ENCODE measurements around the gene MAP2. TPM values are rescaled to one million over a fixed set of nuclear protein-coding genes. Genes with fewer than 3 reads are reported as not detected.

Gene MAP2
- total and polyA plus RNA-seq, 4 donors = 0.70 to 4.2 (median 1.9) TPM

DNA sequence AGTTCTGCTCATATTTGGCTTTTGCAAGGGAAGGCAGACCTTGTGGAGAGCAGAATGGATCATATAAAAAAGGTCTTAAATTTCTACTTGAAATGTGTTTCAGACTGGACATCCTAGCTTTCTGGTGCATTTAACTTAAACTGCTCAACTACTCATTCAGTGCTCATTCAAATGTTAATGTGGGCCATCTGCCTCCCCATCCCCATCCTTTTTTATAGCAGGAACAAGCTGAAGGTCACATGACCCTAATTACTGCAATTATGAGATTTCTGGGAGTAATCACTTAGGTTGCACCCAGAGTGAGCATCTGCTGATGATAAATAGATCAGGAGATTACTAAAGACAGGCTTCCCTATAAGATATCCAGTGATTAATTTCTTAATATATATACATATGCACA lies 96.1 kb downstream of the MAP2 start:
- H3K27ac ChIP-seq (ENCODE audit: low read depth in 1 of 2, low read length in 2 of 2) = no peak overlapping the region
- no peaks in the 10 kb centered on the region for H3K36me3 ChIP-seq (ENCODE audit: control insufficient read depth in 4 of 4, insufficient read depth in 3 of 4, low read depth in 1 of 4, low read length in 3 of 4)
- TF ChIP-seq GABPA (IDR thresholded peaks at IDR 0.05 in 1 of 2, conservative IDR thresholded peaks at IDR 0.05 in 1 of 2) (no peak), EGR1 (IDR thresholded peaks at IDR 0.05; ENCODE audit: low read depth in 2 of 2) (no peak), HNF4A (conservative IDR thresholded peaks at IDR 0.05) (no peak), RAD21 (IDR thresholded peaks at IDR 0.05) (no peak), JUND (IDR thresholded peaks at IDR 0.05) (no peak), SP1 (IDR thresholded peaks at IDR 0.05) (no peak), HNF4G (IDR thresholded peaks at IDR 0.05) (no peak), RXRA (IDR thresholded peaks at IDR 0.05) (no peak), FOXA2 (IDR thresholded peaks at IDR 0.05) (no peak), FOXA1 (IDR thresholded peaks at IDR 0.05) (no peak)
- TF ChIP-seq, protein P1, sequence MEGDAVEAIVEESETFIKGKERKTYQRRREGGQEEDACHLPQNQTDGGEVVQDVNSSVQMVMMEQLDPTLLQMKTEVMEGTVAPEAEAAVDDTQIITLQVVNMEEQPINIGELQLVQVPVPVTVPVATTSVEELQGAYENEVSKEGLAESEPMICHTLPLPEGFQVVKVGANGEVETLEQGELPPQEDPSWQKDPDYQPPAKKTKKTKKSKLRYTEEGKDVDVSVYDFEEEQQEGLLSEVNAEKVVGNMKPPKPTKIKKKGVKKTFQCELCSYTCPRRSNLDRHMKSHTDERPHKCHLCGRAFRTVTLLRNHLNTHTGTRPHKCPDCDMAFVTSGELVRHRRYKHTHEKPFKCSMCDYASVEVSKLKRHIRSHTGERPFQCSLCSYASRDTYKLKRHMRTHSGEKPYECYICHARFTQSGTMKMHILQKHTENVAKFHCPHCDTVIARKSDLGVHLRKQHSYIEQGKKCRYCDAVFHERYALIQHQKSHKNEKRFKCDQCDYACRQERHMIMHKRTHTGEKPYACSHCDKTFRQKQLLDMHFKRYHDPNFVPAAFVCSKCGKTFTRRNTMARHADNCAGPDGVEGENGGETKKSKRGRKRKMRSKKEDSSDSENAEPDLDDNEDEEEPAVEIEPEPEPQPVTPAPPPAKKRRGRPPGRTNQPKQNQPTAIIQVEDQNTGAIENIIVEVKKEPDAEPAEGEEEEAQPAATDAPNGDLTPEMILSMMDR (IDR thresholded peaks at IDR 0.05; ENCODE audit: low read depth, low read length, missing input control) = no peak
- TF ChIP-seq, protein P2, sequence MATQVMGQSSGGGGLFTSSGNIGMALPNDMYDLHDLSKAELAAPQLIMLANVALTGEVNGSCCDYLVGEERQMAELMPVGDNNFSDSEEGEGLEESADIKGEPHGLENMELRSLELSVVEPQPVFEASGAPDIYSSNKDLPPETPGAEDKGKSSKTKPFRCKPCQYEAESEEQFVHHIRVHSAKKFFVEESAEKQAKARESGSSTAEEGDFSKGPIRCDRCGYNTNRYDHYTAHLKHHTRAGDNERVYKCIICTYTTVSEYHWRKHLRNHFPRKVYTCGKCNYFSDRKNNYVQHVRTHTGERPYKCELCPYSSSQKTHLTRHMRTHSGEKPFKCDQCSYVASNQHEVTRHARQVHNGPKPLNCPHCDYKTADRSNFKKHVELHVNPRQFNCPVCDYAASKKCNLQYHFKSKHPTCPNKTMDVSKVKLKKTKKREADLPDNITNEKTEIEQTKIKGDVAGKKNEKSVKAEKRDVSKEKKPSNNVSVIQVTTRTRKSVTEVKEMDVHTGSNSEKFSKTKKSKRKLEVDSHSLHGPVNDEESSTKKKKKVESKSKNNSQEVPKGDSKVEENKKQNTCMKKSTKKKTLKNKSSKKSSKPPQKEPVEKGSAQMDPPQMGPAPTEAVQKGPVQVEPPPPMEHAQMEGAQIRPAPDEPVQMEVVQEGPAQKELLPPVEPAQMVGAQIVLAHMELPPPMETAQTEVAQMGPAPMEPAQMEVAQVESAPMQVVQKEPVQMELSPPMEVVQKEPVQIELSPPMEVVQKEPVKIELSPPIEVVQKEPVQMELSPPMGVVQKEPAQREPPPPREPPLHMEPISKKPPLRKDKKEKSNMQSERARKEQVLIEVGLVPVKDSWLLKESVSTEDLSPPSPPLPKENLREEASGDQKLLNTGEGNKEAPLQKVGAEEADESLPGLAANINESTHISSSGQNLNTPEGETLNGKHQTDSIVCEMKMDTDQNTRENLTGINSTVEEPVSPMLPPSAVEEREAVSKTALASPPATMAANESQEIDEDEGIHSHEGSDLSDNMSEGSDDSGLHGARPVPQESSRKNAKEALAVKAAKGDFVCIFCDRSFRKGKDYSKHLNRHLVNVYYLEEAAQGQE (IDR thresholded peaks at IDR 0.05) = no peak
- TF ChIP-seq, protein P3, sequence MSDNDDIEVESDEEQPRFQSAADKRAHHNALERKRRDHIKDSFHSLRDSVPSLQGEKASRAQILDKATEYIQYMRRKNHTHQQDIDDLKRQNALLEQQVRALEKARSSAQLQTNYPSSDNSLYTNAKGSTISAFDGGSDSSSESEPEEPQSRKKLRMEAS (IDR thresholded peaks at IDR 0.05) = no peak
- TF ChIP-seq, protein P4, sequence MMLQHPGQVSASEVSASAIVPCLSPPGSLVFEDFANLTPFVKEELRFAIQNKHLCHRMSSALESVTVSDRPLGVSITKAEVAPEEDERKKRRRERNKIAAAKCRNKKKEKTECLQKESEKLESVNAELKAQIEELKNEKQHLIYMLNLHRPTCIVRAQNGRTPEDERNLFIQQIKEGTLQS (IDR thresholded peaks at IDR 0.05) = no peak
- H3K4me3 ChIP-seq (ENCODE audit: low read depth in 1 of 3, low read length in 3 of 3) = no peak overlapping the region
- no peaks in the 10 kb centered on the region for H3K27me3 ChIP-seq (ENCODE audit: control insufficient read depth in 4 of 4, insufficient read depth in 4 of 4, low read length in 3 of 4)
- H3K4me1 ChIP-seq (ENCODE audit: control insufficient read depth in 4 of 4, insufficient read depth in 4 of 4, low read length in 3 of 4) = no peaks in the 10 kb centered on the region
- DNase-seq (ENCODE audit: low spot score) = no peak
- H3K9me3 ChIP-seq (ENCODE audit: control insufficient read depth in 4 of 4, low read length in 3 of 4) = no peaks in the 10 kb centered on the region
- no peak overlapping the region for H3K9ac ChIP-seq (ENCODE audit: low read depth in 1 of 2, low read length in 2 of 2)

DNA sequence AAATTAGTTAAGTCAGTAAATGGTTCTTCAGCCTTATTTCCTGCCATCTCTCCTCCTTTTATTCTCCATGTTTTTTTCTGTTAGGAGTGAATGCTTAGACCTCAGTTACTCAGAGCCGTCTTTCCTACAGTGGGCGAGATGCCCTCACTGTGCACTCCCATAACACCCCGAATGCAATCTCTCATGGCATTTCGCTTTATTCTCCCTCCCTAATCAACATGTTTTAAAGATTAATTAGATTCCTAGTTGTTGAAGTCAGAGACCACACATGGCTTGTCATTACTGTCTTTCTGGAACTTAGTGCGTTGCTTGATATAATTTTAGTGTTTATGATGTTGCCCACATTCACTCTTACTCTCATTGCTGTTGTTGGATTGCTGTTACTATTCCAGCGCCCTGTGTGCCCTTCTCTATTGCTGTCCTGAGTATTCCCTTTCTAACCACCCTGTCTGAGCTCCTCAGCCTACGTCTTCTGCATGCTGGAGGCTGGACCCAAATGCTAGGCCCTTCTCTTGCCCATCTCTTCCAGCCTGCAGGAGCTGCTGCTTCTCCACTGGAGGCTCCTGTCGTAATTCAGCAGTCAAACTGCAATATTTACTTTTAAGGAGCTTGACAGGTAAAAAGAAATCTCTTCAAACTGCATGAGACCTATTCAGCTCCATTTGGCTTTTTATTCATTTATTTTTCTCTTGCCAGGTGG lies 99.3 kb downstream of the MAP2 start:
- WGBS = 85% methylated on average over 8 of the region's 8 CpGs
- no peak for TF ChIP-seq HNF4G (IDR thresholded peaks at IDR 0.05)
- TF ChIP-seq YY1 (IDR thresholded peaks at IDR 0.05) = no peak
- TF ChIP-seq, protein P4 (IDR thresholded peaks at IDR 0.05) = no peak
- TF ChIP-seq, protein P2 (IDR thresholded peaks at IDR 0.05) = no peak
- TF ChIP-seq, protein P3 (IDR thresholded peaks at IDR 0.05) = no peak
- TF ChIP-seq NR2F2 (IDR thresholded peaks at IDR 0.05) = no peak
- TF ChIP-seq, protein P5, sequence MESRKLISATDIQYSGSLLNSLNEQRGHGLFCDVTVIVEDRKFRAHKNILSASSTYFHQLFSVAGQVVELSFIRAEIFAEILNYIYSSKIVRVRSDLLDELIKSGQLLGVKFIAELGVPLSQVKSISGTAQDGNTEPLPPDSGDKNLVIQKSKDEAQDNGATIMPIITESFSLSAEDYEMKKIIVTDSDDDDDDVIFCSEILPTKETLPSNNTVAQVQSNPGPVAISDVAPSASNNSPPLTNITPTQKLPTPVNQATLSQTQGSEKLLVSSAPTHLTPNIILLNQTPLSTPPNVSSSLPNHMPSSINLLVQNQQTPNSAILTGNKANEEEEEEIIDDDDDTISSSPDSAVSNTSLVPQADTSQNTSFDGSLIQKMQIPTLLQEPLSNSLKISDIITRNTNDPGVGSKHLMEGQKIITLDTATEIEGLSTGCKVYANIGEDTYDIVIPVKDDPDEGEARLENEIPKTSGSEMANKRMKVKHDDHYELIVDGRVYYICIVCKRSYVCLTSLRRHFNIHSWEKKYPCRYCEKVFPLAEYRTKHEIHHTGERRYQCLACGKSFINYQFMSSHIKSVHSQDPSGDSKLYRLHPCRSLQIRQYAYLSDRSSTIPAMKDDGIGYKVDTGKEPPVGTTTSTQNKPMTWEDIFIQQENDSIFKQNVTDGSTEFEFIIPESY (IDR thresholded peaks at IDR 0.05) = no peak
- TF ChIP-seq FOXA2 (IDR thresholded peaks at IDR 0.05) = no peak
- TF ChIP-seq GABPA (IDR thresholded peaks at IDR 0.05 in 1 of 2, conservative IDR thresholded peaks at IDR 0.05 in 1 of 2) = no peak
- TF ChIP-seq TAF1 (conservative IDR thresholded peaks at IDR 0.05) = no peak
- no peak for TF ChIP-seq JUND (IDR thresholded peaks at IDR 0.05)
- no peak for TF ChIP-seq EGR1 (IDR thresholded peaks at IDR 0.05; ENCODE audit: low read depth in 2 of 2)
- no peak for TF ChIP-seq HNF4A (conservative IDR thresholded peaks at IDR 0.05)
- no peak overlapping the region for H3K4me3 ChIP-seq (ENCODE audit: low read depth in 1 of 3, low read length in 3 of 3)
- peaks cover 0 to 2% (median 0%) of the 10 kb centered on the region in 4 donors for H3K27me3 ChIP-seq (ENCODE audit: control insufficient read depth in 4 of 4, insufficient read depth in 4 of 4, low read length in 3 of 4)
- no peak overlapping the region for H3K27ac ChIP-seq (ENCODE audit: low read depth in 1 of 2, low read length in 2 of 2)
- no peaks in the 10 kb centered on the region for H3K36me3 ChIP-seq (ENCODE audit: control insufficient read depth in 4 of 4, insufficient read depth in 3 of 4, low read depth in 1 of 4, low read length in 3 of 4)
- DNase-seq (ENCODE audit: low spot score) = no peak
- no peaks in the 10 kb centered on the region for H3K4me1 ChIP-seq (ENCODE audit: control insufficient read depth in 4 of 4, insufficient read depth in 4 of 4, low read length in 3 of 4)
- no peaks in the 10 kb centered on the region for H3K9me3 ChIP-seq (ENCODE audit: control insufficient read depth in 4 of 4, low read length in 3 of 4)
- no peak overlapping the region for H3K9ac ChIP-seq (ENCODE audit: low read depth in 1 of 2, low read length in 2 of 2)

All from liver (tissue), 9 donors.